ENCODE measurements around the gene PRSS53. TPM values are rescaled to one million over a fixed set of nuclear protein-coding genes. Genes with fewer than 3 reads are reported as not detected.

The PRSS53 gene
- total RNA-seq, 1 experiment from 2014 or later: 0.50 TPM

GRCh38 chr16:31073142-31073969, 15.4 kb downstream of the PRSS53 start:
- DNase-seq (ENCODE audit: low read depth, low spot score): peak; percentile 87
- in situ Hi-C loops (cut with HindIII; ENCODE audit: low pct_unique_long_range_greater_than_20kb, low sequenced_read_pairs): no loop called here

- in situ Hi-C loops (cut with HindIII; ENCODE audit: low pct_unique_long_range_greater_than_20kb, low sequenced_read_pairs): no loop called here
- DNase-seq (ENCODE audit: low read depth, low spot score): peak; percentile 18
These were observed 16.1 kb downstream of the PRSS53 start for GRCh38 chr16:31072540-31073141.

- in situ Hi-C loops (cut with HindIII; ENCODE audit: low pct_unique_long_range_greater_than_20kb, low sequenced_read_pairs): no loop called here
- peak; percentile 28 for DNase-seq (ENCODE audit: low read depth, low spot score)
These were observed 16.9 kb downstream of the PRSS53 start for GRCh38 chr16:31071861-31072260.

GRCh38 chr16:31067342-31067741, 21.4 kb downstream of the PRSS53 start:
- no peak for DNase-seq (ENCODE audit: low read depth, low spot score)
- in situ Hi-C loops (cut with HindIII; ENCODE audit: low pct_unique_long_range_greater_than_20kb, low sequenced_read_pairs): no loop called here

GRCh38 chr16:31064882-31065461, 23.8 kb downstream of the PRSS53 start:
- in situ Hi-C loops (cut with HindIII; ENCODE audit: low pct_unique_long_range_greater_than_20kb, low sequenced_read_pairs): no loop called here
- no peak for DNase-seq (ENCODE audit: low read depth, low spot score)

- in situ Hi-C loops (cut with HindIII; ENCODE audit: low pct_unique_long_range_greater_than_20kb, low sequenced_read_pairs): no loop called here
These were observed 24.7 kb downstream of the PRSS53 start for GRCh38 chr16:31063843-31064611.

GRCh38 chr16:31063495-31063842, 25.3 kb downstream of the PRSS53 start:
- no peak for DNase-seq (ENCODE audit: low read depth, low spot score)
- in situ Hi-C loops (cut with HindIII; ENCODE audit: low pct_unique_long_range_greater_than_20kb, low sequenced_read_pairs): no loop called here

More at GRCh38 chr16:31063843-31064611, 24.7 kb downstream of the PRSS53 start:
- DNase-seq (ENCODE audit: low read depth, low spot score): no peak

- in situ Hi-C loops (cut with HindIII; ENCODE audit: low pct_unique_long_range_greater_than_20kb, low sequenced_read_pairs): no loop called here
These were observed 26.8 kb downstream of the PRSS53 start for GRCh38 chr16:31061813-31062440.

GRCh38 chr16:31061126-31061812, 27.5 kb downstream of the PRSS53 start:
- no peak for DNase-seq (ENCODE audit: low read depth, low spot score)
- in situ Hi-C loops (cut with HindIII; ENCODE audit: low pct_unique_long_range_greater_than_20kb, low sequenced_read_pairs): no loop called here

More at GRCh38 chr16:31061813-31062440, 26.8 kb downstream of the PRSS53 start:
- DNase-seq (ENCODE audit: low read depth, low spot score): no peak

- DNase-seq (ENCODE audit: low read depth, low spot score): no peak
- in situ Hi-C loops (cut with HindIII; ENCODE audit: low pct_unique_long_range_greater_than_20kb, low sequenced_read_pairs): no loop called here
These were observed 33.1 kb downstream of the PRSS53 start for GRCh38 chr16:31055613-31056012.

- in situ Hi-C loops (cut with HindIII; ENCODE audit: low pct_unique_long_range_greater_than_20kb, low sequenced_read_pairs): no loop called here
- DNase-seq (ENCODE audit: low read depth, low spot score): peak; percentile 63
These were observed 36.6 kb downstream of the PRSS53 start for GRCh38 chr16:31052114-31052513.

GRCh38 chr16:31050280-31051030, 38.3 kb downstream of the PRSS53 start:
- no peak for DNase-seq (ENCODE audit: low read depth, low spot score)
- in situ Hi-C loops (cut with HindIII; ENCODE audit: low pct_unique_long_range_greater_than_20kb, low sequenced_read_pairs): no loop called here

GRCh38 chr16:31043898-31044481, 44.8 kb downstream of the PRSS53 start:
- in situ Hi-C loops (cut with HindIII; ENCODE audit: low pct_unique_long_range_greater_than_20kb, low sequenced_read_pairs): no loop called here
- no peak for DNase-seq (ENCODE audit: low read depth, low spot score)

GRCh38 chr16:31043352-31043751, 45.4 kb downstream of the PRSS53 start:
- in situ Hi-C loops (cut with HindIII; ENCODE audit: low pct_unique_long_range_greater_than_20kb, low sequenced_read_pairs): no loop called here
- DNase-seq (ENCODE audit: low read depth, low spot score): no peak

- no peak for DNase-seq (ENCODE audit: low read depth, low spot score)
- in situ Hi-C loops (cut with HindIII; ENCODE audit: low pct_unique_long_range_greater_than_20kb, low sequenced_read_pairs): no loop called here
These were observed 45.9 kb downstream of the PRSS53 start for GRCh38 chr16:31042866-31043265.

GRCh38 chr16:31038993-31039392, 49.8 kb downstream of the PRSS53 start:
- DNase-seq (ENCODE audit: low read depth, low spot score): no peak
- in situ Hi-C loops (cut with HindIII; ENCODE audit: low pct_unique_long_range_greater_than_20kb, low sequenced_read_pairs): no loop called here

Measured in SK-MEL-5 (cell line).